PFSK-1 (cell line): ENCODE measurements around the gene TYRO3.

Experiments used
- FOXP2 ChIP-seq: optimal IDR thresholded peaks from 2 replicates; pipeline ENCODE3; 2011; ENCODE audit warnings: borderline replicate concordance, control low read depth, inconsistent platforms; ENCODE audit not compliant: insufficient read depth; ENCODE audit errors: extremely low read length, extremely low read depth
- POLR2AphosphoS5 ChIP-seq: IDR thresholded peaks from 2 replicates; pipeline ENCODE4 v1.6.1; 2012; ENCODE audit warnings: low read depth, mild to moderate bottlenecking, control low read depth, low read length, moderate library complexity
- REST ChIP-seq, 2 experiments: IDR thresholded peaks; 2 replicates each; pipeline versions ENCODE4 v1.6.1 to v1.8.0; 2011 to 2012; ENCODE audit warnings: low read depth in 2 of 2, low read length in 2 of 2, control low read depth in 1 of 2, inconsistent platforms in 1 of 2, mild to moderate bottlenecking in 1 of 2, moderate library complexity in 1 of 2; ENCODE audit not compliant: insufficient read depth in 1 of 2
- SIN3A ChIP-seq: IDR thresholded peaks from 2 replicates; pipeline ENCODE4 v1.6.1; 2012; ENCODE audit warnings: mild to moderate bottlenecking, low read length, moderate library complexity, borderline replicate concordance; ENCODE audit not compliant: insufficient read depth
- TAF1 ChIP-seq: IDR thresholded peaks from 2 replicates; pipeline ENCODE4 v1.6.1; 2012; ENCODE audit warnings: low read length, control low read depth, borderline replicate concordance; ENCODE audit not compliant: insufficient read depth

Gene TYRO3

GRCh38 chr15:41596972-41597371 lies 38.0 kb downstream of the TYRO3 start:
- no peak for TF ChIP-seq FOXP2
- TF ChIP-seq SIN3A = no peak
- TF ChIP-seq TAF1 = no peak
- TF ChIP-seq POLR2AphosphoS5 = no peak
- TF ChIP-seq REST (IDR thresholded peaks at IDR 0.05; ENCODE audit: insufficient read depth in 1 of 2, low read depth in 2 of 2, low read length in 2 of 2) = no peak

DNA sequence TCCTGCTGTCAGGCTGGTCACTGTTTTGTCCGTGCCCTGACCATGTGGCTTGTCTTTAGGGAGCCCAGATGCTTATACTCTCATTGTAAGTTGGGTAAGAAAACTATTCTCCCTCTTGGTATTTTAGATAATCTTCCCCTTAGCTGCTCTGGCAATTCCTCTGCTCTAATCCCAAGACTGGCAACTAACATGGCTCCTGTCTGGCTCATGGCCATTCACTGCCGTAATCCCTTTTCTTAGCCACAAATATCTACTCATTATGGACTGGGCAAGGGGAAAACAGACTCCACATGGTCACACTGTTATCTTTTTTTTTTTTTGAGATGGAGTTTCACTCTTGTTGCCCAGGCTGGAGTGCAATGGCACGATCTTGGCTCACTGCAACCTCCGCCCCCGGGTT lies 38.8 kb downstream of the TYRO3 start:
- TF ChIP-seq FOXP2 (no peak), POLR2AphosphoS5 (no peak), TAF1 (no peak), REST (IDR thresholded peaks at IDR 0.05; ENCODE audit: insufficient read depth in 1 of 2, low read depth in 2 of 2, low read length in 2 of 2) (no peak), SIN3A (no peak)

GRCh38 chr15:41599061-41599460 lies 40.0 kb downstream of the TYRO3 start:
- TF ChIP-seq POLR2AphosphoS5 = no peak
- TF ChIP-seq TAF1 = no peak
- TF ChIP-seq REST (IDR thresholded peaks at IDR 0.05; ENCODE audit: insufficient read depth in 1 of 2, low read depth in 2 of 2, low read length in 2 of 2) = no peak
- TF ChIP-seq FOXP2 = no peak
- no peak for TF ChIP-seq SIN3A

- TF ChIP-seq POLR2AphosphoS5 = no peak
- no peak for TF ChIP-seq SIN3A
- no peak for TF ChIP-seq FOXP2
- TF ChIP-seq REST (IDR thresholded peaks at IDR 0.05; ENCODE audit: insufficient read depth in 1 of 2, low read depth in 2 of 2, low read length in 2 of 2) = no peak
- TF ChIP-seq TAF1 = no peak
Measured at GRCh38 chr15:41603411-41603935, 44.5 kb downstream of the TYRO3 start.
